GM13976 (cell line): ENCODE data around the gene E4F1.

Source experiments
- DNase-seq: peaks from one replicate; pipeline ENCODE4 v3.0.0; 2012; ENCODE audit warnings: low spot score
- in situ Hi-C: fragments of 300-500 bp; cut with MboI; formaldehyde crosslinking; loops from one replicate; pipeline ENCODE4 v1.12.0; 2022; ENCODE audit warnings: low sequenced_read_pairs, mixed read lengths, inconsistent platforms; ENCODE audit not compliant: unreplicated experiment
- TF ChIP-seq, protein P1 (sequence below): IDR thresholded peaks from 2 replicates; pipeline ENCODE4 v1.5.1; 2012; ENCODE audit warnings: borderline replicate concordance, mild to moderate bottlenecking; ENCODE audit not compliant: insufficient read depth; ENCODE audit errors: extremely low read depth, missing control alignments, control extremely low read depth

Gene E4F1

GRCh38 chr16:2181952-2182351 is 41.4 kb upstream of the E4F1 start:
- DNase-seq, result no peak
- TF ChIP-seq, protein P1, sequence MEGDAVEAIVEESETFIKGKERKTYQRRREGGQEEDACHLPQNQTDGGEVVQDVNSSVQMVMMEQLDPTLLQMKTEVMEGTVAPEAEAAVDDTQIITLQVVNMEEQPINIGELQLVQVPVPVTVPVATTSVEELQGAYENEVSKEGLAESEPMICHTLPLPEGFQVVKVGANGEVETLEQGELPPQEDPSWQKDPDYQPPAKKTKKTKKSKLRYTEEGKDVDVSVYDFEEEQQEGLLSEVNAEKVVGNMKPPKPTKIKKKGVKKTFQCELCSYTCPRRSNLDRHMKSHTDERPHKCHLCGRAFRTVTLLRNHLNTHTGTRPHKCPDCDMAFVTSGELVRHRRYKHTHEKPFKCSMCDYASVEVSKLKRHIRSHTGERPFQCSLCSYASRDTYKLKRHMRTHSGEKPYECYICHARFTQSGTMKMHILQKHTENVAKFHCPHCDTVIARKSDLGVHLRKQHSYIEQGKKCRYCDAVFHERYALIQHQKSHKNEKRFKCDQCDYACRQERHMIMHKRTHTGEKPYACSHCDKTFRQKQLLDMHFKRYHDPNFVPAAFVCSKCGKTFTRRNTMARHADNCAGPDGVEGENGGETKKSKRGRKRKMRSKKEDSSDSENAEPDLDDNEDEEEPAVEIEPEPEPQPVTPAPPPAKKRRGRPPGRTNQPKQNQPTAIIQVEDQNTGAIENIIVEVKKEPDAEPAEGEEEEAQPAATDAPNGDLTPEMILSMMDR, result no peak
- in situ Hi-C loops, result no loop called here

GRCh38 chr16:2183671-2184070 is 39.7 kb upstream of the E4F1 start:
- no peak for DNase-seq
- TF ChIP-seq, protein P1, result no peak
- in situ Hi-C loops, result no loop called here

DNA sequence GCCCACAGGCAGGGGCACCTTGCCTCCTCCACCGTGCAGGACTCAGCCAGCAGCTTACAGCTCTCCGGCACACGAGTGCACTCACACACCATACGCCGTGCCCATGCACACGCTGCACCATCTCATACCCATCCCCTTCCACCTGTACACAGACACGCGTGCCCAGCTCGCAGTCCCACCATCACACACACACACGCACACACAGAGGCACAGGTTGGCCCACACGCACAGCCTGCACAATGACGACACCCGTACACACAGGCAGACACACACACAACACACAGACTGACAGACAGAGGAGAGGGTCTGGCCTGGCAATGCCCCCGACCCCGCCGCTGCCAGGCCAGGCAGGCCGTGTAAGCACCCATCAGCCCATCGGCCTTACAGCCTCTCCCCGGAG is 39.0 kb upstream of the E4F1 start:
- no peak for DNase-seq
- in situ Hi-C loops, result no loop called here
- TF ChIP-seq, protein P1, result no peak

DNA sequence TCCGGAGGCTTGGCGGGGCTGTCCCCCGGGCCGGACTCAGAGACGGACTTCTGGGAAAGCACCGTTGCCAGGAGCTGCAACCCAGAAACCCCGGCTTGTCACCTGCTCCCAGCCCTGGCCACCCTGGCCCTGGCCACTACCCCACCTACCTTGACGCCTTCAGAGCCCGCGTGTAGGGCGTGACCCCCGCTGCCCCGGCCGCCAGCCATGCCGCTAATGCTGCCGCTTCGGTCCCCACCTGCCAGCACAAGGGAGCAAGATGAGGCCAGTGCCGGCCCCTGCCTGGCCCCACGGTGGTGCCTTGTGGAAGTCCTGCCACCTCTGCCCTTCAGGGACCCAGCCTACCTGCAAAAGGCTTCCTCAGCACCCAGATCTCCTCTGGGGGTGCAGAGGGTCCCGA is 38.4 kb upstream of the E4F1 start:
- in situ Hi-C loops, result no loop called here
- TF ChIP-seq, protein P1, result no peak
- DNase-seq, result no peak

DNA sequence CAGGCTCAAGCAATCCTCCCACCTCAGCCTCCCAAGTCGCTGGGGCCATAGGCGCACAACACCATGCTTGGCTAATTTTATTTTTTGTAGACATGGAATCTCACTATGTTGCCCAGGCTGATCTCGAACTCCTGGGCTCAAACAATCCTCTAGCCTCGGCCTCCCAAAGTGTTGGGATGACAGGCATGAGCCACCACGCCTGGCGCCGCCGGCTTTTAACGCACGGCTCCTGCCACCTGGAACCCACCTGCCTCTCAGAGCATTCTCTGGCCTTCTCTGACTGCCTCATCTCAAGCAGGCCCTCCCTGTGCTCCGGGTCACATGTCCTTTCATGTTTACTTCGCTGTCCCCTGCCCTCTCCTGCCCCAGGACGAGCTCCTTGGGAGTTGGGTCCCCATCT is 37.3 kb upstream of the E4F1 start:
- in situ Hi-C loops, result no loop called here
- DNase-seq, result no peak
- TF ChIP-seq, protein P1, result no peak

DNA sequence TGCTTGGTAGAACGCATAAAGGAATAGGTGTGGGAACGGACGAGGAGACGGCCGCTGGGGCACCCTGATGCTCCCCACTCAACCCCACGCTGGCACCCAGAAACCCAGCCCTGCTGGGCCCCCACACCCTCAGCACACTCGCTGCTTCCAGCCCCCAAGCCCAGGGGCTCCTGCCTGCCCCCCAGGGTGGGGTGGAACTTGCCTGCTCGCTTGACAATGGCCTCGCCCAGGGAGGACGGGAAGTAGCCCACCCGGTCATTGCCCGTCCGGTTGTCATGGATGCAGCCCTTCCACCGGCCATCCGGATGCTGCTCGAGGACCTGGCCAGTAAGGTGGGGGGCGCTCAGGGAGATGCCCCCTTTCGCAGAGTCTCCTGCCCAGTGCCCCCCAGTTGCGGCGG is 36.9 kb upstream of the E4F1 start:
- in situ Hi-C loops, result no loop called here
- TF ChIP-seq, protein P1, result no peak
- DNase-seq, result no peak

GRCh38 chr16:2187212-2187611 is 36.2 kb upstream of the E4F1 start:
- TF ChIP-seq, protein P1, result no peak
- in situ Hi-C loops, result no loop called here
- no peak for DNase-seq
